H1 (cell line): Measurements from ENCODE around the gene METTL5.

ENCODE experiments used
- CEBPB ChIP-seq: IDR thresholded peaks from 2 replicates; pipeline ENCODE4 v1.6.1; 2012; ENCODE audit warnings: low read depth, low read length
- CTCF ChIP-seq, 3 experiments: IDR thresholded peaks; 1 replicate in 2 of 3; 2 replicates in 1 of 3; pipeline versions ENCODE4 v1.5.1 to v1.6.1; 2011; ENCODE audit warnings: low read length in 3 of 3, mild to moderate bottlenecking in 3 of 3, inconsistent platforms in 2 of 3, low read depth in 1 of 3, moderate library complexity in 1 of 3; ENCODE audit not compliant: insufficient read depth in 1 of 3; ENCODE audit errors: control extremely low read depth in 1 of 3
- EP300 ChIP-seq, 2 experiments: IDR thresholded peaks; 1 replicate in 1 of 2; 2 replicates in 1 of 2; pipeline ENCODE4 v1.6.1; 2011 to 2012; ENCODE audit warnings: low read depth in 2 of 2, low read length in 2 of 2, mild to moderate bottlenecking in 2 of 2, borderline replicate concordance in 1 of 2, inconsistent platforms in 1 of 2, moderate library complexity in 1 of 2
- GABPA ChIP-seq: IDR thresholded peaks from 2 replicates; pipeline ENCODE4 v1.6.1; 2011; ENCODE audit warnings: mild to moderate bottlenecking, low read length, moderate library complexity, borderline replicate concordance; ENCODE audit not compliant: insufficient read depth
- HDAC2 ChIP-seq, 2 experiments: fragments of 300-600 bp in 1 of 2; sonication (generic) in 1 of 2; IDR thresholded peaks; 2 replicates each; pipeline ENCODE4 v1.6.1; 2011 to 2012; ENCODE audit warnings: low read depth in 2 of 2, low read length in 2 of 2, mild to moderate bottlenecking in 2 of 2, moderate library complexity in 2 of 2, borderline replicate concordance in 1 of 2, inconsistent platforms in 1 of 2
- HDAC6 ChIP-seq: IDR thresholded peaks from one replicate; pipeline ENCODE4 v1.7.1; 2012; ENCODE audit warnings: low read depth, mild to moderate bottlenecking, inconsistent platforms, low read length, moderate library complexity
- JUND ChIP-seq: IDR thresholded peaks from 2 replicates; pipeline ENCODE4 v1.6.1; 2011; ENCODE audit warnings: mild to moderate bottlenecking, improper control_type of control experiment, low read length
- MAX ChIP-seq: IDR thresholded peaks from 2 replicates; pipeline ENCODE4 v1.6.1; 2012; ENCODE audit warnings: inconsistent platforms
- POLR2A ChIP-seq, 2 experiments: IDR thresholded peaks; 1 replicate in 1 of 2; 2 replicates in 1 of 2; pipeline ENCODE4 v1.6.1; 2011; ENCODE audit warnings: low read depth in 2 of 2, low read length in 2 of 2, mild to moderate bottlenecking in 2 of 2; ENCODE audit errors: control extremely low read depth in 1 of 2
- RAD21 ChIP-seq, 2 experiments: IDR thresholded peaks in 1 of 2; conservative IDR thresholded peaks in 1 of 2; 2 replicates each; pipeline ENCODE4 v1.6.1; 2011; ENCODE audit warnings: low read depth in 2 of 2, low read length in 2 of 2, improper control_type of control experiment in 1 of 2, inconsistent platforms in 1 of 2, mild to moderate bottlenecking in 1 of 2, moderate library complexity in 1 of 2
- SIN3A ChIP-seq, 2 experiments: IDR thresholded peaks in 1 of 2; conservative IDR thresholded peaks in 1 of 2; 2 replicates each; pipeline ENCODE4 v1.6.1; 2011 to 2012; ENCODE audit warnings: low read length in 2 of 2, improper control_type of control experiment in 1 of 2, low read depth in 1 of 2, mild to moderate bottlenecking in 1 of 2
- SUZ12 ChIP-seq: fragments of 200-600 bp; sonication (generic); IDR thresholded peaks from 2 replicates; pipeline ENCODE4 v1.6.1; 2012; ENCODE audit warnings: mild to moderate bottlenecking, inconsistent platforms, low read length, moderate library complexity, mixed read lengths
- TBP ChIP-seq: IDR thresholded peaks from 2 replicates; pipeline ENCODE4 v1.6.1; 2011; ENCODE audit warnings: low read depth, low read length, improper control_type of control experiment
- USF2 ChIP-seq: IDR thresholded peaks from 2 replicates; pipeline ENCODE4 v1.6.1; 2011; ENCODE audit warnings: low read length, improper control_type of control experiment

- TF ChIP-seq EP300 (IDR thresholded peaks at IDR 0.05; ENCODE audit: borderline replicate concordance in 1 of 2, low read depth in 2 of 2, low read length in 2 of 2), result no peak
- no peak for TF ChIP-seq SUZ12
- no peak for TF ChIP-seq RAD21 (IDR thresholded peaks at IDR 0.05 in 1 of 2, conservative IDR thresholded peaks at IDR 0.05 in 1 of 2; ENCODE audit: low read depth in 2 of 2, low read length in 2 of 2)
- TF ChIP-seq TBP, result no peak
- no peak for TF ChIP-seq MAX
- no peak for TF ChIP-seq SIN3A (conservative IDR thresholded peaks at IDR 0.05 in 1 of 2, IDR thresholded peaks at IDR 0.05 in 1 of 2; ENCODE audit: low read depth in 1 of 2, low read length in 2 of 2)
- no peak for TF ChIP-seq CTCF (IDR thresholded peaks at IDR 0.05; ENCODE audit: control extremely low read depth in 1 of 3, insufficient read depth in 1 of 3, low read depth in 1 of 3, low read length in 3 of 3)
- TF ChIP-seq JUND, result no peak
- TF ChIP-seq HDAC2 (IDR thresholded peaks at IDR 0.05; ENCODE audit: borderline replicate concordance in 1 of 2, low read depth in 2 of 2, low read length in 2 of 2), result no peak
- TF ChIP-seq USF2, result no peak
- TF ChIP-seq POLR2A (IDR thresholded peaks at IDR 0.05; ENCODE audit: control extremely low read depth in 1 of 2, low read depth in 2 of 2, low read length in 2 of 2), result no peak
- no peak for TF ChIP-seq GABPA
- TF ChIP-seq HDAC6, result no peak
- TF ChIP-seq CEBPB, result no peak
These were observed 38.1 kb upstream of the METTL5 start for GRCh38 chr2:169862816-169863215.
